Activated gamma-delta T cell treated with anti-CD3 and anti-CD28 coated beads, Interleukin-2, amount 50 U/mL, for 16 hours (primary cell): ENCODE measurements around the gene PRELP.
"Not testable (repeated sequence)": the region's sequence is repeated elsewhere in the genome, so short reads cannot be mapped to it uniquely, and the experiment has no call there.

ENCODE experiments used
- DNase-seq: peaks from one replicate; pipeline ENCODE4 v3.0.0-alpha.2; 2020; ENCODE audit warnings: low read depth

The PRELP gene

GRCh38 chr1:203475012-203475981 is at the start of gene PRELP:
Gene PRELP, plus strand, starts transcription at chr1:203475806. Its CDS starts 7,379 bp downstream, at chr1:203483185.
- DNase-seq, result no peak

GRCh38 chr1:203426366-203426765 is 49.2 kb upstream of the PRELP start:
- no peak for DNase-seq

- DNase-seq, result no peak
Observed at GRCh38 chr1:203426870-203427269, 48.7 kb upstream of the PRELP start.

GRCh38 chr1:203427451-203427850 is 48.2 kb upstream of the PRELP start:
- DNase-seq, result no peak

- no peak for DNase-seq
Observed at GRCh38 chr1:203428981-203429599, 46.5 kb upstream of the PRELP start.

- no peak for DNase-seq
Observed at GRCh38 chr1:203435615-203436014, 40.0 kb upstream of the PRELP start.

- no peak for DNase-seq
Observed at GRCh38 chr1:203437696-203438315, 37.8 kb upstream of the PRELP start.

GRCh38 chr1:203439131-203439730 is 36.4 kb upstream of the PRELP start:
- DNase-seq, result no peak

GRCh38 chr1:203440771-203441170 is 34.8 kb upstream of the PRELP start:
- DNase-seq, result no peak

- no peak for DNase-seq
Observed at GRCh38 chr1:203441766-203442165, 33.8 kb upstream of the PRELP start.

GRCh38 chr1:203442821-203443220 is 32.8 kb upstream of the PRELP start:
- no peak for DNase-seq

GRCh38 chr1:203443296-203443695 is 32.3 kb upstream of the PRELP start:
- DNase-seq, result no peak

- DNase-seq, result no peak
Observed at GRCh38 chr1:203444171-203444576, 31.4 kb upstream of the PRELP start.

- no peak for DNase-seq
Observed at GRCh38 chr1:203447151-203447550, 28.5 kb upstream of the PRELP start.

GRCh38 chr1:203447598-203447997 is 28.0 kb upstream of the PRELP start:
- DNase-seq, result not testable (repeated sequence)

- DNase-seq, result no peak
Observed at GRCh38 chr1:203448521-203449061, 27.0 kb upstream of the PRELP start.

GRCh38 chr1:203450001-203450400 is 25.6 kb upstream of the PRELP start:
- no peak for DNase-seq

GRCh38 chr1:203450479-203451149 is 25.0 kb upstream of the PRELP start:
- no peak for DNase-seq

- no peak for DNase-seq
Observed at GRCh38 chr1:203451836-203452784, 23.5 kb upstream of the PRELP start.

- no peak for DNase-seq
Observed at GRCh38 chr1:203453016-203453415, 22.6 kb upstream of the PRELP start.
